ENCODE results near the gene RNF212. TPM values are rescaled to one million over a fixed set of nuclear protein-coding genes. Genes with fewer than 3 reads are reported as not detected.
"Not testable (repeated sequence)": the region's sequence is repeated elsewhere in the genome, so short reads cannot be mapped to it uniquely, and the experiment has no call there.

Gene RNF212
- total and polyA plus RNA-seq, 2 experiments from 2014 or later, result 17.0 to 20.6 TPM

- no peak for TF ChIP-seq STAT1 (IDR thresholded peaks at IDR 0.05; ENCODE audit: unreplicated experiment)
- TF ChIP-seq ZNF114 (CRISPR knock-in tag; IDR thresholded peaks at IDR 0.05), result no peak
- no peak for TF ChIP-seq ZNF331 (CRISPR knock-in tag; IDR thresholded peaks at IDR 0.05; ENCODE audit: low read depth)
- no peak for TF ChIP-seq JUNB (IDR thresholded peaks at IDR 0.05; ENCODE audit: unreplicated experiment)
- no peak for TF ChIP-seq NANOG (IDR thresholded peaks at IDR 0.05; ENCODE audit: borderline replicate concordance)
- no peak for TF ChIP-seq ETS1 (IDR thresholded peaks at IDR 0.05)
- TF ChIP-seq POLR2AphosphoS5 (IDR thresholded peaks at IDR 0.05; ENCODE audit: low read depth), result no peak
- no peak for TF ChIP-seq REST (IDR thresholded peaks at IDR 0.05; ENCODE audit: unreplicated experiment)
- TF ChIP-seq EZH2 (IDR thresholded peaks at IDR 0.05; ENCODE audit: low read depth, unreplicated experiment), result no peak
Observed at GRCh38 chr4:1047106-1047975, 66.0 kb downstream of the RNF212 start (continued).

- not testable (repeated sequence) for H3K27me3 ChIP-seq (ENCODE audit: insufficient read depth); H3K4me1 ChIP-seq (ENCODE audit: insufficient read depth); H4K20me1 ChIP-seq (replicated peaks; ENCODE audit: insufficient read depth); H3K4me3 ChIP-seq; H3K79me2 ChIP-seq (replicated peaks; ENCODE audit: insufficient read depth); H3K36me3 ChIP-seq (ENCODE audit: insufficient read depth); H3K27ac Mint-ChIP-seq; H3K9me3 Mint-ChIP-seq; H3K36me3 Mint-ChIP-seq (ENCODE audit: low read depth); H3K4me3 Mint-ChIP-seq; ATAC-seq; H3K4me1 Mint-ChIP-seq; H3K27ac ChIP-seq (ENCODE audit: low read depth); H3F3A ChIP-seq (replicated peaks; ENCODE audit: low read depth); DNase-seq (ENCODE audit: low spot score); H3K9me2 ChIP-seq (ENCODE audit: insufficient read depth)
- H3K4me2 ChIP-seq, result peak overlapping the region; percentile 62; the same call in 1 of the 2 replicates
- 0 out of 2 replicates have a peak overlapping the region, but pooled peaks have one; percentile 63 for H2AFZ ChIP-seq
- H3K27me3 Mint-ChIP-seq (ENCODE audit: insufficient read depth, low read depth, poor library complexity), result peaks cover 15% of the 10 kb centered on the region
Observed at GRCh38 chr4:1046581-1047011, 66.8 kb downstream of the RNF212 start.

Measured in GM23338 (cell line).